Esophagus muscularis mucosa (tissue), 4 donors: ENCODE measurements around the gene LRP6.

Experiments
- EP300 ChIP-seq: sonication (generic); formaldehyde crosslinking; IDR thresholded peaks from one replicate; pipeline ENCODE4 v1.6.1; 2017; ENCODE audit warnings: antibody characterized with exemption
- POLR2A ChIP-seq: fragments of 450-650 bp; IDR thresholded peaks from one replicate; pipeline ENCODE4 v1.6.1; 2017; ENCODE audit warnings: antibody characterized with exemption, moderate library complexity, mild to moderate bottlenecking, low read depth
- TF ChIP-seq, protein P1 (sequence below), 3 experiments: fragments of 200-600 bp in 2 of 3; fragments of 450-650 bp in 1 of 3; sonication (generic) in 2 of 3; IDR thresholded peaks; one replicate each; pipeline ENCODE4 v1.5.1; 2017 to 2019; ENCODE audit warnings: antibody characterized with exemption in 3 of 3, mild to moderate bottlenecking in 2 of 3, moderate library complexity in 1 of 3

DNA sequence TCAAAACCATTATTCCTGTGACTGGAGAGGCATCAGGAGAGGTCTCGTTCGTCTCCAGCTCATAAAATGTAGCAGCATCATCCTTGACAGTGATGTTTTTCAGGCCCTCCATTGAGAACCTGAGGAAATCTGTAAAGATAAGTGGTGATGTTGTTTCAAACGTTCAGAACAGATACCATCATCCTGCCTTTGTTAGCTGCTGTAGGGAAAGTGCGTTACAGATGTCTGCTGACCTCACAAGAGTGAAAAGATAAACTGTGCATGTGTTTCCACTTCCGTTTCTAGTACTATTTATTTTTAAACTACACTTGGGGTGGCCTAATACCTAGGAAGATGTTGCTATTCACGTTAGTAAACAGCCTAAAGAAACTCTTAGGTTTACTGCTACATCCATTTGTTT lies 167.7 kb downstream of the LRP6 start:
- TF ChIP-seq, protein P1, sequence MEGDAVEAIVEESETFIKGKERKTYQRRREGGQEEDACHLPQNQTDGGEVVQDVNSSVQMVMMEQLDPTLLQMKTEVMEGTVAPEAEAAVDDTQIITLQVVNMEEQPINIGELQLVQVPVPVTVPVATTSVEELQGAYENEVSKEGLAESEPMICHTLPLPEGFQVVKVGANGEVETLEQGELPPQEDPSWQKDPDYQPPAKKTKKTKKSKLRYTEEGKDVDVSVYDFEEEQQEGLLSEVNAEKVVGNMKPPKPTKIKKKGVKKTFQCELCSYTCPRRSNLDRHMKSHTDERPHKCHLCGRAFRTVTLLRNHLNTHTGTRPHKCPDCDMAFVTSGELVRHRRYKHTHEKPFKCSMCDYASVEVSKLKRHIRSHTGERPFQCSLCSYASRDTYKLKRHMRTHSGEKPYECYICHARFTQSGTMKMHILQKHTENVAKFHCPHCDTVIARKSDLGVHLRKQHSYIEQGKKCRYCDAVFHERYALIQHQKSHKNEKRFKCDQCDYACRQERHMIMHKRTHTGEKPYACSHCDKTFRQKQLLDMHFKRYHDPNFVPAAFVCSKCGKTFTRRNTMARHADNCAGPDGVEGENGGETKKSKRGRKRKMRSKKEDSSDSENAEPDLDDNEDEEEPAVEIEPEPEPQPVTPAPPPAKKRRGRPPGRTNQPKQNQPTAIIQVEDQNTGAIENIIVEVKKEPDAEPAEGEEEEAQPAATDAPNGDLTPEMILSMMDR (IDR thresholded peaks at IDR 0.05), result no peak
- TF ChIP-seq EP300 (no peak), POLR2A (no peak)
